Fibroblast of skin of scalp (primary cell): ENCODE results near the gene PDILT.

Source experiments
- DNase-seq: peaks from one replicate; pipeline ENCODE4 v3.0.0-alpha.2; 2013

PDILT gene

GRCh38 chr16:20363191-20363590, 41.3 kb downstream of the PDILT start:
- no peak for DNase-seq

GRCh38 chr16:20359997-20360396, 44.5 kb downstream of the PDILT start:
- no peak for DNase-seq

GRCh38 chr16:20355114-20355782, 49.3 kb downstream of the PDILT start:
- no peak for DNase-seq

GRCh38 chr16:20353379-20353778, 51.2 kb downstream of the PDILT start:
- no peak for DNase-seq

- no peak for DNase-seq
Observed at GRCh38 chr16:20352615-20353014, 51.9 kb downstream of the PDILT start, which contains the start of gene UMOD. Gene UMOD, minus strand, starts transcription at chr16:20352715. Its CDS starts 1,978 bp downstream, at chr16:20350737.

GRCh38 chr16:20349615-20350014, 54.9 kb downstream of the PDILT start:
- no peak for DNase-seq

- DNase-seq = no peak
Observed at GRCh38 chr16:20348365-20349185, 56.0 kb downstream of the PDILT start.

- DNase-seq = no peak
Observed at GRCh38 chr16:20347666-20348364, 56.7 kb downstream of the PDILT start.

- DNase-seq = no peak
Observed at GRCh38 chr16:20344611-20345010, 59.9 kb downstream of the PDILT start.

- no peak for DNase-seq
Observed at GRCh38 chr16:20339744-20340143, 64.8 kb downstream of the PDILT start.

GRCh38 chr16:20336955-20337354, 67.6 kb downstream of the PDILT start:
- DNase-seq = no peak

- no peak for DNase-seq
Observed at GRCh38 chr16:20334396-20334795, 70.1 kb downstream of the PDILT start.

GRCh38 chr16:20333120-20333519, 71.4 kb downstream of the PDILT start:
- DNase-seq = no peak

GRCh38 chr16:20332411-20332810, 72.1 kb downstream of the PDILT start:
- no peak for DNase-seq

GRCh38 chr16:20331635-20332034, 72.9 kb downstream of the PDILT start:
- DNase-seq = no peak

GRCh38 chr16:20329392-20330138, 75.0 kb downstream of the PDILT start:
- no peak for DNase-seq

GRCh38 chr16:20327444-20328041, 77.0 kb downstream of the PDILT start, which contains the start of gene GP2:
Gene GP2, minus strand, starts transcription at chr16:20327513. Its CDS starts 1,082 bp downstream, at chr16:20326431.
- no peak for DNase-seq

- no peak for DNase-seq
Observed at GRCh38 chr16:20326321-20326720, 78.2 kb downstream of the PDILT start.

GRCh38 chr16:20325005-20325404, 79.5 kb downstream of the PDILT start:
- DNase-seq = no peak

GRCh38 chr16:20323591-20324117, 80.9 kb downstream of the PDILT start:
- DNase-seq = no peak

- DNase-seq = no peak
Observed at GRCh38 chr16:20322696-20323095, 81.8 kb downstream of the PDILT start.

GRCh38 chr16:20321671-20322070, 82.9 kb downstream of the PDILT start:
- no peak for DNase-seq
